ENCODE data around the gene LINGO4.

Gene LINGO4

GRCh38 chr1:151833172-151833900, 28.1 kb upstream of the LINGO4 start:
- DNase-seq = no peak

- DNase-seq = no peak
These were observed 27.2 kb upstream of the LINGO4 start for GRCh38 chr1:151832318-151832980.

GRCh38 chr1:151831605-151832004, 26.4 kb upstream of the LINGO4 start, which contains the start of gene RORC:
Gene RORC, minus strand, starts transcription at chr1:151831802. Its CDS starts 38 bp downstream, at chr1:151831764.
- no peak for DNase-seq

- DNase-seq = no peak
These were observed 26.0 kb upstream of the LINGO4 start for GRCh38 chr1:151831256-151831591.

- no peak for DNase-seq
These were observed 24.8 kb upstream of the LINGO4 start for GRCh38 chr1:151830055-151830454.

- DNase-seq = peak; percentile 63 to 67
These were observed 24.3 kb upstream of the LINGO4 start for GRCh38 chr1:151829352-151830046.

GRCh38 chr1:151828921-151829320, 23.7 kb upstream of the LINGO4 start:
- peak; percentile 95 to 97 for DNase-seq

GRCh38 chr1:151827853-151828252, 22.6 kb upstream of the LINGO4 start:
- no peak for DNase-seq

- no peak for DNase-seq
These were observed 20.8 kb upstream of the LINGO4 start for GRCh38 chr1:151825751-151826660.

- DNase-seq = no peak
These were observed 20.0 kb upstream of the LINGO4 start for GRCh38 chr1:151825204-151825603.

GRCh38 chr1:151823175-151823574, 18.0 kb upstream of the LINGO4 start:
- DNase-seq = no peak

- DNase-seq = no peak
These were observed 17.2 kb upstream of the LINGO4 start for GRCh38 chr1:151822404-151822803.

GRCh38 chr1:151820940-151821339, 15.7 kb upstream of the LINGO4 start:
- no peak for DNase-seq

- no peak for DNase-seq
These were observed 14.9 kb upstream of the LINGO4 start for GRCh38 chr1:151819976-151820623.

GRCh38 chr1:151819227-151819835, 14.1 kb upstream of the LINGO4 start:
- DNase-seq = no peak

GRCh38 chr1:151817353-151817730, 12.1 kb upstream of the LINGO4 start:
- peak; percentile 43 to 44 for DNase-seq

GRCh38 chr1:151816548-151817352, 11.5 kb upstream of the LINGO4 start:
- no peak for DNase-seq

- DNase-seq = no peak
These were observed 10.6 kb upstream of the LINGO4 start for GRCh38 chr1:151815716-151816327.

- no peak for DNase-seq
These were observed 9.8 kb upstream of the LINGO4 start for GRCh38 chr1:151814971-151815545.

- no peak for DNase-seq
These were observed 9.2 kb upstream of the LINGO4 start for GRCh38 chr1:151814426-151814825.

All from Kasumi-1 (cell line).